Upper lobe of left lung (tissue), 6 donors: Measurements from ENCODE around the gene OR6A2. TPM values are rescaled to one million over a fixed set of nuclear protein-coding genes. Genes with fewer than 3 reads are reported as not detected.

Source experiments
- ATAC-seq, 2 donors: fragments of 200-7000 bp; cut with Tn5 transposase; one replicate each; pipeline ENCODE4 v1.9.1; 2022; ENCODE audit warnings: mild to moderate bottlenecking in 2 of 2, moderate library complexity in 2 of 2; ENCODE audit not compliant: low FRiP score in 2 of 2
- DNase-seq, 2 donors: peaks; one replicate each; pipeline ENCODE4 v3.0.0-alpha.2; 2019 to 2020
- H3K27ac ChIP-seq, 4 donors: fragments of 200-600 bp; sonication (generic); one replicate each; pipeline ENCODE4 v1.5.1; 2016 to 2019
- H3K27me3 ChIP-seq, 4 donors: fragments of 200-600 bp; sonication (generic); one replicate each; pipeline ENCODE4 v1.5.1; 2017 to 2019
- H3K36me3 ChIP-seq, 4 donors: fragments of 200-600 bp; sonication (generic); one replicate each; pipeline ENCODE4 v1.5.1; 2016 to 2019
- H3K4me1 ChIP-seq, 4 donors: fragments of 200-600 bp; sonication (generic); one replicate each; pipeline ENCODE4 v1.5.1; 2018 to 2019
- H3K4me3 ChIP-seq, 4 donors: fragments of 200-600 bp; sonication (generic); one replicate each; pipeline ENCODE4 v1.5.1; 2017 to 2019; ENCODE audit warnings: mild to moderate bottlenecking in 2 of 4, moderate library complexity in 1 of 4
- H3K9me3 ChIP-seq, 4 donors: fragments of 200-600 bp; sonication (generic); one replicate each; pipeline ENCODE4 v1.5.1; 2018 to 2019
- EP300 ChIP-seq, 4 donors: sonication (generic); formaldehyde crosslinking; IDR thresholded peaks; one replicate each; pipeline ENCODE4 v1.5.1; 2017; ENCODE audit warnings: antibody characterized with exemption in 4 of 4, control low read depth in 2 of 4
- POLR2A ChIP-seq, 4 donors: fragments of 450-650 bp; IDR thresholded peaks; one replicate each; pipeline ENCODE4 v1.5.1; 2016 to 2017; ENCODE audit warnings: antibody characterized with exemption in 4 of 4, mild to moderate bottlenecking in 2 of 4
- POLR2AphosphoS5 ChIP-seq, 2 donors: sonication (generic); formaldehyde crosslinking; IDR thresholded peaks; one replicate each; pipeline ENCODE4 v1.5.1; 2017; ENCODE audit warnings: antibody characterized with exemption in 2 of 2
- WGBS, 2 donors: methylation state at CpG; one replicate each; pipeline ENCODE4 v1.1.5; 2017 to 2018; 5-methylcytosine and 5-hydroxymethylcytosine counted together
- total RNA-seq, 6 donors: library from RNA; depleted of rRNA in 4 of 6; stranded (reverse); fragments of >200 nt in 4 of 6; gene quantifications; one replicate each; pipeline versions ENCODE4 v1.1.0 to v1.2.1, GENCODE V29; 2016 to 2021
- TF ChIP-seq, protein P1 (sequence below), 6 experiments: fragments of 450-650 bp in 4 of 6; fragments of 200-600 bp in 2 of 6; sonication (generic) in 2 of 6; IDR thresholded peaks; one replicate each; pipeline ENCODE4 v1.5.1; 2016 to 2019; ENCODE audit warnings: antibody characterized with exemption in 6 of 6
- donor health status: DM: no; HTN: no; CAD: no; lungs with moderate emphysema.
- donor health status: DM: no; HTN: yes; CAD: no; lungs with severe emphysema.

The OR6A2 gene
- total RNA-seq, 6 donors from 2014 or later, result 0.06 to 1.0 (median 0.15) TPM; not detected in 1

- Histone ChIP-seq H3K36me3 (no peaks in the 10 kb centered on the region), H3K4me3 (no peak overlapping the region), H3K9me3 (no peaks in the 10 kb centered on the region), H3K27me3 (no peaks in the 10 kb centered on the region), H3K27ac (no peak overlapping the region), H3K4me1 (no peaks in the 10 kb centered on the region)
- DNase-seq (peak in 1 of 2 donors; percentile 38), ATAC-seq (peak in 1 of 2 donors; percentile 72)
- no peak for TF ChIP-seq EP300 (IDR thresholded peaks at IDR 0.05)
- TF ChIP-seq, protein P1, sequence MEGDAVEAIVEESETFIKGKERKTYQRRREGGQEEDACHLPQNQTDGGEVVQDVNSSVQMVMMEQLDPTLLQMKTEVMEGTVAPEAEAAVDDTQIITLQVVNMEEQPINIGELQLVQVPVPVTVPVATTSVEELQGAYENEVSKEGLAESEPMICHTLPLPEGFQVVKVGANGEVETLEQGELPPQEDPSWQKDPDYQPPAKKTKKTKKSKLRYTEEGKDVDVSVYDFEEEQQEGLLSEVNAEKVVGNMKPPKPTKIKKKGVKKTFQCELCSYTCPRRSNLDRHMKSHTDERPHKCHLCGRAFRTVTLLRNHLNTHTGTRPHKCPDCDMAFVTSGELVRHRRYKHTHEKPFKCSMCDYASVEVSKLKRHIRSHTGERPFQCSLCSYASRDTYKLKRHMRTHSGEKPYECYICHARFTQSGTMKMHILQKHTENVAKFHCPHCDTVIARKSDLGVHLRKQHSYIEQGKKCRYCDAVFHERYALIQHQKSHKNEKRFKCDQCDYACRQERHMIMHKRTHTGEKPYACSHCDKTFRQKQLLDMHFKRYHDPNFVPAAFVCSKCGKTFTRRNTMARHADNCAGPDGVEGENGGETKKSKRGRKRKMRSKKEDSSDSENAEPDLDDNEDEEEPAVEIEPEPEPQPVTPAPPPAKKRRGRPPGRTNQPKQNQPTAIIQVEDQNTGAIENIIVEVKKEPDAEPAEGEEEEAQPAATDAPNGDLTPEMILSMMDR (IDR thresholded peaks at IDR 0.05), result peak in 5 of 6 experiments; percentile 26 to 74 (median 52)
- TF ChIP-seq POLR2AphosphoS5 (IDR thresholded peaks at IDR 0.05), result no peak
- no peak for TF ChIP-seq POLR2A (IDR thresholded peaks at IDR 0.05)
- WGBS, 2 donors, result 48 to 51% methylated on average over 2 of the region's 2 CpGs
These were observed 42.0 kb downstream of the OR6A2 start for GRCh38 chr11:6757373-6757967.

GRCh38 chr11:6755953-6756347 lies 43.5 kb downstream of the OR6A2 start:
- Histone ChIP-seq H3K9me3 (no peaks in the 10 kb centered on the region), H3K27ac (no peak overlapping the region), H3K4me1 (no peaks in the 10 kb centered on the region), H3K4me3 (no peak overlapping the region), H3K36me3 (no peaks in the 10 kb centered on the region), H3K27me3 (no peaks in the 10 kb centered on the region)
- ATAC-seq (no peak), DNase-seq (no peak)
- 81 to 94% methylated on average over 1 of the region's 1 CpG for WGBS, 2 donors
- TF ChIP-seq, protein P1 (IDR thresholded peaks at IDR 0.05), result no peak
- TF ChIP-seq POLR2A (IDR thresholded peaks at IDR 0.05) (no peak), EP300 (IDR thresholded peaks at IDR 0.05) (no peak), POLR2AphosphoS5 (IDR thresholded peaks at IDR 0.05) (no peak)

- Histone ChIP-seq H3K27me3 (no peaks in the 10 kb centered on the region), H3K4me1 (no peaks in the 10 kb centered on the region), H3K4me3 (no peak overlapping the region), H3K9me3 (no peaks in the 10 kb centered on the region), H3K36me3 (no peaks in the 10 kb centered on the region), H3K27ac (no peak overlapping the region)
- TF ChIP-seq, protein P1 (IDR thresholded peaks at IDR 0.05), result peak; percentile 61 to 77 (median 68)
- TF ChIP-seq POLR2AphosphoS5 (IDR thresholded peaks at IDR 0.05), result no peak
- DNase-seq (no peak), ATAC-seq (peak in 1 of 2 donors; percentile 71)
- WGBS, 2 donors, result 11 to 13% methylated on average over 5 of the region's 5 CpGs
These were observed 44.1 kb downstream of the OR6A2 start for GRCh38 chr11:6755303-6755952.

GRCh38 chr11:6747097-6747668 lies 52.3 kb downstream of the OR6A2 start:
- Histone ChIP-seq H3K36me3 (no peaks in the 10 kb centered on the region), H3K4me3 (no peak overlapping the region), H3K4me1 (peaks cover 0 to 9% (median 2%) of the 10 kb centered on the region in 4 donors), H3K9me3 (no peaks in the 10 kb centered on the region), H3K27ac (peak overlapping the region; percentile 69 to 84 (median 78)), H3K27me3 (no peaks in the 10 kb centered on the region)
- ATAC-seq, result no peak
- no peak for DNase-seq
- WGBS, 2 donors, result 55 to 66% methylated on average over 3 of the region's 3 CpGs
- TF ChIP-seq, protein P1 (IDR thresholded peaks at IDR 0.05), result no peak
- TF ChIP-seq POLR2AphosphoS5 (IDR thresholded peaks at IDR 0.05), result no peak
- no peak for TF ChIP-seq EP300 (IDR thresholded peaks at IDR 0.05)
- no peak for TF ChIP-seq POLR2A (IDR thresholded peaks at IDR 0.05)
